A204.1 (cell line): ENCODE measurements around the gene PDZRN4.
"Not testable (repeated sequence)": the region's sequence is repeated elsewhere in the genome, so short reads cannot be mapped to it uniquely, and the experiment has no call there.

Experiments used
- FAIRE-seq: peaks from 2 replicates; lab custom pipeline; 2012; peaks lifted over from hg19 to GRCh38; lab: Jason Lieb, UNC

PDZRN4 gene

GRCh38 chr12:41514021-41514777 lies 326.1 kb downstream of the PDZRN4 start:
- FAIRE-seq, result no peak

GRCh38 chr12:41514907-41515306 lies 326.8 kb downstream of the PDZRN4 start:
- no peak for FAIRE-seq

- FAIRE-seq, result no peak
Measured at GRCh38 chr12:41515953-41516352, 327.8 kb downstream of the PDZRN4 start.

GRCh38 chr12:41520869-41521268 lies 332.7 kb downstream of the PDZRN4 start:
- no peak for FAIRE-seq

GRCh38 chr12:41521872-41522379 lies 333.8 kb downstream of the PDZRN4 start:
- no peak for FAIRE-seq

- FAIRE-seq, result no peak
Measured at GRCh38 chr12:41527062-41527461, 338.9 kb downstream of the PDZRN4 start.

- FAIRE-seq, result no peak
Measured at GRCh38 chr12:41527534-41528116, 339.5 kb downstream of the PDZRN4 start.

- FAIRE-seq, result no peak
Measured at GRCh38 chr12:41528874-41529273, 340.8 kb downstream of the PDZRN4 start.

GRCh38 chr12:41530441-41530840 lies 342.3 kb downstream of the PDZRN4 start:
- FAIRE-seq, result no peak

GRCh38 chr12:41531147-41531829 lies 343.2 kb downstream of the PDZRN4 start:
- no peak for FAIRE-seq

GRCh38 chr12:41532072-41532471 lies 344.0 kb downstream of the PDZRN4 start:
- no peak for FAIRE-seq

- FAIRE-seq, result no peak
Measured at GRCh38 chr12:41536813-41537490, 348.8 kb downstream of the PDZRN4 start.

- FAIRE-seq, result no peak
Measured at GRCh38 chr12:41537522-41537921, 349.4 kb downstream of the PDZRN4 start.

- no peak for FAIRE-seq
Measured at GRCh38 chr12:41545761-41546160, 357.6 kb downstream of the PDZRN4 start.

- FAIRE-seq, result not testable (repeated sequence)
Measured at GRCh38 chr12:41547071-41547470, 359.0 kb downstream of the PDZRN4 start.

GRCh38 chr12:41548926-41549325 lies 360.8 kb downstream of the PDZRN4 start:
- FAIRE-seq, result no peak

- no peak for FAIRE-seq
Measured at GRCh38 chr12:41552588-41552987, 364.5 kb downstream of the PDZRN4 start.

- FAIRE-seq, result no peak
Measured at GRCh38 chr12:41556176-41556575, 368.1 kb downstream of the PDZRN4 start.

- no peak for FAIRE-seq
Measured at GRCh38 chr12:41557344-41557743, 369.2 kb downstream of the PDZRN4 start.

GRCh38 chr12:41558671-41559070 lies 370.6 kb downstream of the PDZRN4 start:
- FAIRE-seq, result no peak

- no peak for FAIRE-seq
Measured at GRCh38 chr12:41563051-41563450, 374.9 kb downstream of the PDZRN4 start.

- FAIRE-seq, result no peak
Measured at GRCh38 chr12:41564816-41565215, 376.7 kb downstream of the PDZRN4 start.

GRCh38 chr12:41566703-41567102 lies 378.6 kb downstream of the PDZRN4 start:
- FAIRE-seq, result no peak
